Panc1 (cell line): ENCODE data around the gene PIGR. TPM values are rescaled to one million over a fixed set of nuclear protein-coding genes. Genes with fewer than 3 reads are reported as not detected.

ENCODE experiments used
- ATAC-seq: fragments of 200-7000 bp; cut with Tn5 transposase; 2 replicates; pipeline ENCODE4 v1.9.1; 2020; ENCODE audit warnings: mild to moderate bottlenecking, moderate library complexity
- BruUV-seq: library from RNA; stranded (reverse); fragments of 400-500 nt; replicated peaks from 2 replicates; lab custom pipeline; 2021; lab: Mats Ljungman, UMichigan
- CTCF ChIA-PET: fragments of 300-600 bp; sonication (Branson Sonifier 250); formaldehyde crosslinking; loops from one replicate; lab custom pipeline; 2022; ENCODE audit warnings: antibody characterized with exemption; lab: Charles Lee
- POLR2A ChIA-PET: fragments of 300-600 bp; sonication (Branson Sonifier 250); formaldehyde crosslinking; loops from one replicate; lab custom pipeline; 2022; ENCODE audit warnings: antibody characterized with exemption; lab: Charles Lee
- DNase-seq: peaks from one replicate; pipeline ENCODE4 v3.0.0-alpha.2; 2010; ENCODE audit warnings: low read depth, low spot score
- H3K27ac ChIP-seq: 2 replicates; pipeline ENCODE4 v1.5.1; 2011; ENCODE audit warnings: mild to moderate bottlenecking, low read length, inconsistent platforms
- H3K27me3 ChIP-seq: fragments of 200-500 bp; sonication (Bioruptor generic); 2 replicates; pipeline ENCODE4 v1.6.0; 2014; ENCODE audit warnings: low read length, inconsistent platforms; ENCODE audit not compliant: control insufficient read depth, insufficient read depth
- H3K36me3 ChIP-seq: fragments of 200-500 bp; sonication (Bioruptor generic); 2 replicates; pipeline ENCODE4 v1.5.1; 2014; ENCODE audit warnings: inconsistent platforms, mild to moderate bottlenecking, low read length, moderate library complexity; ENCODE audit not compliant: control insufficient read depth, insufficient read depth
- H3K4me1 ChIP-seq: 2 replicates; pipeline ENCODE4 v1.5.1; 2011; ENCODE audit warnings: inconsistent platforms, mild to moderate bottlenecking, low read length, moderate library complexity; ENCODE audit not compliant: control insufficient read depth, insufficient read depth
- H3K4me3 ChIP-seq, 2 experiments: 2 replicates each; pipeline ENCODE4 v1.5.1; 2011 to 2012; ENCODE audit warnings: low read depth in 2 of 2, low read length in 2 of 2, mild to moderate bottlenecking in 2 of 2, inconsistent platforms in 1 of 2, moderate library complexity in 1 of 2
- H3K9me3 ChIP-seq: fragments of 200-500 bp; sonication (Bioruptor generic); 2 replicates; pipeline ENCODE4 v1.5.1; 2014; ENCODE audit warnings: low read depth, mild to moderate bottlenecking, inconsistent platforms, low read length, moderate library complexity; ENCODE audit not compliant: control insufficient read depth, insufficient read depth
- CTCF ChIP-seq: fragments of 450-650 bp; IDR thresholded peaks from 2 replicates; pipeline ENCODE4 v1.5.1; 2017; ENCODE audit warnings: mild to moderate bottlenecking
- POLR2AphosphoS5 ChIP-seq: IDR thresholded peaks from 2 replicates; pipeline ENCODE4 v1.6.1; 2012; ENCODE audit warnings: mild to moderate bottlenecking, low read depth, low read length, moderate library complexity
- REST ChIP-seq, 2 experiments: IDR thresholded peaks; 2 replicates each; pipeline ENCODE4 v1.6.1; 2011 to 2012; ENCODE audit warnings: low read depth in 2 of 2, control low read depth in 1 of 2, low read length in 1 of 2, mild to moderate bottlenecking in 1 of 2, moderate library complexity in 1 of 2; ENCODE audit not compliant: insufficient read depth in 1 of 2
- SIN3A ChIP-seq: IDR thresholded peaks from 2 replicates; pipeline ENCODE4 v1.6.1; 2012; ENCODE audit warnings: low read depth, mild to moderate bottlenecking, low read length, moderate library complexity, borderline replicate concordance; ENCODE audit not compliant: insufficient read depth
- TCF7L2 ChIP-seq: IDR thresholded peaks from 2 replicates; pipeline ENCODE4 v1.6.1; 2011; ENCODE audit warnings: mild to moderate bottlenecking, low read depth, low read length, inconsistent platforms
- in situ Hi-C: cut with HindIII; loops from 2 replicates; pipeline ENCODE4 v1.10.0; 2016; ENCODE audit warnings: low sequenced_read_pairs, low pct_unique_long_range_greater_than_20kb
- intact Hi-C: fragments of 100-400 bp; cut with micrococcal nuclease; formaldehyde crosslinking; loops from one replicate; pipeline ENCODE4 v1.10.0; 2022; ENCODE audit not compliant: unreplicated experiment
- total RNA-seq: library from RNA; stranded (reverse); gene quantifications from one replicate; pipeline ENCODE4 v1.2.1, GENCODE V29; 2021; ENCODE audit not compliant: unreplicated experiment

PIGR gene
- total RNA-seq, 1 experiment from 2014 or later: 1.4 TPM

GRCh38 chr1:206937425-206937824 is 8.8 kb downstream of the PIGR start:
- in situ Hi-C loops: no loop called here
- POLR2A ChIA-PET: no interaction called here
- BruUV-seq: no TSS peak

GRCh38 chr1:206935491-206936067 is 10.7 kb downstream of the PIGR start:
- no peak for TF ChIP-seq TCF7L2
- TF ChIP-seq SIN3A: no peak
- TF ChIP-seq POLR2AphosphoS5: no peak
- peak; percentile 60 for TF ChIP-seq CTCF
- no peak for TF ChIP-seq REST (IDR thresholded peaks at IDR 0.05; ENCODE audit: insufficient read depth in 1 of 2, low read depth in 2 of 2, low read length in 1 of 2)
- Histone ChIP-seq H3K27me3 (no peaks in the 10 kb centered on the region), H3K27ac (no peak overlapping the region), H3K4me1 (no peaks in the 10 kb centered on the region), H3K9me3 (no peaks in the 10 kb centered on the region), H3K36me3 (no peaks in the 10 kb centered on the region), H3K4me3 (no peak overlapping the region)
- no TSS peak for BruUV-seq
- no peak for DNase-seq
- CTCF ChIA-PET: no interaction called here
- peak; percentile 79 for ATAC-seq
- in situ Hi-C loops: no loop called here
- POLR2A ChIA-PET: no interaction called here
- intact Hi-C loops: no loop called here

More at GRCh38 chr1:206937425-206937824, 8.8 kb downstream of the PIGR start:
- ATAC-seq (no peak), DNase-seq (no peak)
- Histone ChIP-seq H3K4me3 (no peak overlapping the region), H3K9me3 (no peaks in the 10 kb centered on the region), H3K27ac (no peak overlapping the region), H3K27me3 (no peaks in the 10 kb centered on the region), H3K36me3 (no peaks in the 10 kb centered on the region), H3K4me1 (no peaks in the 10 kb centered on the region)
- intact Hi-C loops: no loop called here
- TF ChIP-seq TCF7L2: no peak
- TF ChIP-seq REST (IDR thresholded peaks at IDR 0.05; ENCODE audit: insufficient read depth in 1 of 2, low read depth in 2 of 2, low read length in 1 of 2): no peak
- no peak for TF ChIP-seq SIN3A
- no peak for TF ChIP-seq CTCF
- CTCF ChIA-PET: interaction anchor here (1.7 kb wide), 1 partner anchor 42 kb away, joined by 3 read pairs; no protein-coding TSS in a partner anchor
